ENCODE results near the gene NFX1.
"Not testable (repeated sequence)": the region's sequence is repeated elsewhere in the genome, so short reads cannot be mapped to it uniquely, and the experiment has no call there.

NFX1 gene

GRCh38 chr9:33320568-33321261, 30.4 kb downstream of the NFX1 start:
- no peak overlapping the region for H3K4me3 ChIP-seq (ENCODE audit: insufficient read depth, low read depth, low read length, poor library complexity, severe bottlenecking)
- H3K36me3 ChIP-seq (ENCODE audit: control insufficient read depth, insufficient read depth, low read length) = peaks cover 67% of the 10 kb centered on the region

GRCh38 chr9:33329117-33329563, 38.8 kb downstream of the NFX1 start:
- H3K9me3 ChIP-seq (ENCODE audit: control insufficient read depth, low read length) = no peaks in the 10 kb centered on the region
- no peak overlapping the region for H3K27ac ChIP-seq (ENCODE audit: insufficient read depth, low read length, poor library complexity, severe bottlenecking)
- H3K36me3 ChIP-seq (ENCODE audit: control insufficient read depth, insufficient read depth, low read length) = peaks cover 46% of the 10 kb centered on the region
- DNase-seq = no peak
- no peaks in the 10 kb centered on the region for H3K4me1 ChIP-seq (ENCODE audit: control insufficient read depth, insufficient read depth, low read length, poor library complexity, severe bottlenecking)
- no peaks in the 10 kb centered on the region for H3K27me3 ChIP-seq (replicated peaks; ENCODE audit: control insufficient read depth, insufficient read depth, low read length, poor library complexity, severe bottlenecking)
- no peak overlapping the region for H3K4me3 ChIP-seq (ENCODE audit: insufficient read depth, low read depth, low read length, poor library complexity, severe bottlenecking)

More at GRCh38 chr9:33320568-33321261, 30.4 kb downstream of the NFX1 start:
- Histone ChIP-seq H3K27me3 (replicated peaks; ENCODE audit: control insufficient read depth, insufficient read depth, low read length, poor library complexity, severe bottlenecking) (no peaks in the 10 kb centered on the region), H3K27ac (ENCODE audit: insufficient read depth, low read length, poor library complexity, severe bottlenecking) (no peak overlapping the region), H3K9me3 (ENCODE audit: control insufficient read depth, low read length) (no peaks in the 10 kb centered on the region), H3K4me1 (ENCODE audit: control insufficient read depth, insufficient read depth, low read length, poor library complexity, severe bottlenecking) (no peaks in the 10 kb centered on the region)
- DNase-seq = no peak

DNA sequence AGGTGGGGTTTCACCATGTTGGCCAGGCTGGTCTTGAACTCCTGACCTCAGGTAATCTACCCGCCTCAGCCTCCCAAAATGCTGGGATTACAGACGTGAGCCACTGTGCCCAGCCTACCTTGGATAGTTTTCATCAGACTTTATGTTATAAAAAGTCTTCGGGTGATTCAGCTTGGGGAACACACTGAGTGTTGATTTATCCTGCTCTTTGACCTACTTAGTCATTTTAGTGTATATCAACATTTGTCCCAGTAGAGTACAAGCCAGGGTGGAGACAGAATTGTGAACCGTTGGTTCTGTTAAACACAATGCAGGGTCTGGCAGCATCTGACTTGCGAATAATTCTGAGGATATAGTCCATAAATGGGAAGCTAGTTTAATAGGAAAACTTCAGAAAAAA, 39.7 kb downstream of the NFX1 start:
- DNase-seq = no peak
- Histone ChIP-seq H3K4me1 (ENCODE audit: control insufficient read depth, insufficient read depth, low read length, poor library complexity, severe bottlenecking) (no peaks in the 10 kb centered on the region), H3K27me3 (replicated peaks; ENCODE audit: control insufficient read depth, insufficient read depth, low read length, poor library complexity, severe bottlenecking) (no peaks in the 10 kb centered on the region), H3K36me3 (ENCODE audit: control insufficient read depth, insufficient read depth, low read length) (peaks cover 46% of the 10 kb centered on the region), H3K4me3 (ENCODE audit: insufficient read depth, low read depth, low read length, poor library complexity, severe bottlenecking) (no peak overlapping the region), H3K27ac (ENCODE audit: insufficient read depth, low read length, poor library complexity, severe bottlenecking) (no peak overlapping the region), H3K9me3 (ENCODE audit: control insufficient read depth, low read length) (no peaks in the 10 kb centered on the region)

DNA sequence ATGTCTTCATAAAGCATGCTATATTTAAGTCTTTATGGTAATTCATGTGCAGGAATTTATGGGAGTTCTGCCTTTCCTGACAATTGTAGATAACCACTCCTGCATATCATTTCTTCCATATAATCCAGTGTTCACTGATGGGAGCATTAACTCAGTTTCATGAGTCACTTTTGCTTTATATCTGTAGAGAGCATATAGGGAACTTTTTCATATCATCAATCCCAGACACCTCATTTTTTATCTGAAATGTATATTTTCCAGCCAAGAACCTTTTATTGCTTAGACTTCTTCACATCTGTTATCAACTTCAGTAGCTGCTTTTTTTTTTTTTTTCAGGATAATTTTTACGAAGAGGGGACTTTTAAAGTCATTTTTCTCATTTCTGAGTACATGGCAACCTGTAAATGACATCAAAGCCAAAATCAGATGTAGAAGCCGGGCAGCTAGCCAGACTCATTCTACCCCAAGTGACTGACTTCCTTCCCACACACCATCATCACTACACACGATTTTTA, 41.1 kb downstream of the NFX1 start:
- H3K36me3 ChIP-seq (ENCODE audit: control insufficient read depth, insufficient read depth, low read length) = peaks cover 45% of the 10 kb centered on the region

GRCh38 chr9:33332011-33332410, 41.7 kb downstream of the NFX1 start:
- no peak for DNase-seq
- Histone ChIP-seq H3K4me3 (ENCODE audit: insufficient read depth, low read depth, low read length, poor library complexity, severe bottlenecking) (no peak overlapping the region), H3K27me3 (replicated peaks; ENCODE audit: control insufficient read depth, insufficient read depth, low read length, poor library complexity, severe bottlenecking) (no peaks in the 10 kb centered on the region), H3K27ac (ENCODE audit: insufficient read depth, low read length, poor library complexity, severe bottlenecking) (no peak overlapping the region), H3K9me3 (ENCODE audit: control insufficient read depth, low read length) (no peaks in the 10 kb centered on the region), H3K36me3 (ENCODE audit: control insufficient read depth, insufficient read depth, low read length) (peaks cover 45% of the 10 kb centered on the region), H3K4me1 (ENCODE audit: control insufficient read depth, insufficient read depth, low read length, poor library complexity, severe bottlenecking) (no peaks in the 10 kb centered on the region)

More for the DNA sequence above, 41.1 kb downstream of the NFX1 start:
- no peak for DNase-seq
- no peak overlapping the region for H3K4me3 ChIP-seq (ENCODE audit: insufficient read depth, low read depth, low read length, poor library complexity, severe bottlenecking)
- no peaks in the 10 kb centered on the region for H3K27me3 ChIP-seq (replicated peaks; ENCODE audit: control insufficient read depth, insufficient read depth, low read length, poor library complexity, severe bottlenecking)
- no peaks in the 10 kb centered on the region for H3K4me1 ChIP-seq (ENCODE audit: control insufficient read depth, insufficient read depth, low read length, poor library complexity, severe bottlenecking)
- no peak overlapping the region for H3K27ac ChIP-seq (ENCODE audit: insufficient read depth, low read length, poor library complexity, severe bottlenecking)
- H3K9me3 ChIP-seq (ENCODE audit: control insufficient read depth, low read length) = no peaks in the 10 kb centered on the region

GRCh38 chr9:33332956-33333355, 42.6 kb downstream of the NFX1 start:
- DNase-seq; H3K9me3 ChIP-seq (ENCODE audit: control insufficient read depth, low read length); H3K27ac ChIP-seq (ENCODE audit: insufficient read depth, low read length, poor library complexity, severe bottlenecking); H3K27me3 ChIP-seq (replicated peaks; ENCODE audit: control insufficient read depth, insufficient read depth, low read length, poor library complexity, severe bottlenecking); H3K4me1 ChIP-seq (ENCODE audit: control insufficient read depth, insufficient read depth, low read length, poor library complexity, severe bottlenecking); H3K4me3 ChIP-seq (ENCODE audit: insufficient read depth, low read depth, low read length, poor library complexity, severe bottlenecking): not testable (repeated sequence)
- peaks cover 50% of the 10 kb centered on the region for H3K36me3 ChIP-seq (ENCODE audit: control insufficient read depth, insufficient read depth, low read length)

GRCh38 chr9:33340186-33340585, 49.9 kb downstream of the NFX1 start:
- Histone ChIP-seq H3K27me3 (replicated peaks; ENCODE audit: control insufficient read depth, insufficient read depth, low read length, poor library complexity, severe bottlenecking) (no peaks in the 10 kb centered on the region), H3K4me3 (ENCODE audit: insufficient read depth, low read depth, low read length, poor library complexity, severe bottlenecking) (no peak overlapping the region), H3K36me3 (ENCODE audit: control insufficient read depth, insufficient read depth, low read length) (peaks cover 53% of the 10 kb centered on the region), H3K4me1 (ENCODE audit: control insufficient read depth, insufficient read depth, low read length, poor library complexity, severe bottlenecking) (no peaks in the 10 kb centered on the region), H3K9me3 (ENCODE audit: control insufficient read depth, low read length) (no peaks in the 10 kb centered on the region), H3K27ac (ENCODE audit: insufficient read depth, low read length, poor library complexity, severe bottlenecking) (no peak overlapping the region)
- DNase-seq = no peak

- no peaks in the 10 kb centered on the region for H3K9me3 ChIP-seq (ENCODE audit: control insufficient read depth, low read length)
- no peak overlapping the region for H3K4me3 ChIP-seq (ENCODE audit: insufficient read depth, low read depth, low read length, poor library complexity, severe bottlenecking)
- no peak overlapping the region for H3K27ac ChIP-seq (ENCODE audit: insufficient read depth, low read length, poor library complexity, severe bottlenecking)
- no peaks in the 10 kb centered on the region for H3K27me3 ChIP-seq (replicated peaks; ENCODE audit: control insufficient read depth, insufficient read depth, low read length, poor library complexity, severe bottlenecking)
- H3K36me3 ChIP-seq (ENCODE audit: control insufficient read depth, insufficient read depth, low read length) = peaks cover 59% of the 10 kb centered on the region
- no peaks in the 10 kb centered on the region for H3K4me1 ChIP-seq (ENCODE audit: control insufficient read depth, insufficient read depth, low read length, poor library complexity, severe bottlenecking)
- DNase-seq = no peak
These were observed 50.9 kb downstream of the NFX1 start for GRCh38 chr9:33341182-33341581.

GRCh38 chr9:33344145-33344544, 53.8 kb downstream of the NFX1 start:
- H3K27me3 ChIP-seq (replicated peaks; ENCODE audit: control insufficient read depth, insufficient read depth, low read length, poor library complexity, severe bottlenecking) = no peaks in the 10 kb centered on the region
- no peaks in the 10 kb centered on the region for H3K9me3 ChIP-seq (ENCODE audit: control insufficient read depth, low read length)
- no peak for DNase-seq
- H3K4me3 ChIP-seq (ENCODE audit: insufficient read depth, low read depth, low read length, poor library complexity, severe bottlenecking) = no peak overlapping the region
- H3K36me3 ChIP-seq (ENCODE audit: control insufficient read depth, insufficient read depth, low read length) = peaks cover 65% of the 10 kb centered on the region
- no peaks in the 10 kb centered on the region for H3K4me1 ChIP-seq (ENCODE audit: control insufficient read depth, insufficient read depth, low read length, poor library complexity, severe bottlenecking)
- no peak overlapping the region for H3K27ac ChIP-seq (ENCODE audit: insufficient read depth, low read length, poor library complexity, severe bottlenecking)

- Histone ChIP-seq H3K4me3 (ENCODE audit: insufficient read depth, low read depth, low read length, poor library complexity, severe bottlenecking) (no peak overlapping the region), H3K27me3 (replicated peaks; ENCODE audit: control insufficient read depth, insufficient read depth, low read length, poor library complexity, severe bottlenecking) (no peaks in the 10 kb centered on the region), H3K9me3 (ENCODE audit: control insufficient read depth, low read length) (no peaks in the 10 kb centered on the region), H3K4me1 (ENCODE audit: control insufficient read depth, insufficient read depth, low read length, poor library complexity, severe bottlenecking) (no peaks in the 10 kb centered on the region), H3K36me3 (ENCODE audit: control insufficient read depth, insufficient read depth, low read length) (peaks cover 46% of the 10 kb centered on the region), H3K27ac (ENCODE audit: insufficient read depth, low read length, poor library complexity, severe bottlenecking) (no peak overlapping the region)
- no peak for DNase-seq
These were observed 56.2 kb downstream of the NFX1 start for GRCh38 chr9:33346564-33346963.

Data from effector memory CD4-positive, alpha-beta T cell (primary cell).